Astrocyte (in vitro differentiated cells and primary cell): Measurements from ENCODE around the gene ARHGEF2. TPM values are rescaled to one million over a fixed set of nuclear protein-coding genes. Genes with fewer than 3 reads are reported as not detected.

Experiments
- DNase-seq: peaks from one replicate; pipeline ENCODE4 v3.0.0-alpha.2; 2010; ENCODE audit warnings: low read depth
- FAIRE-seq: peaks from 2 replicates; lab custom pipeline; 2011; peaks lifted over from hg19 to GRCh38; lab: Jason Lieb, UNC
- H2AFZ ChIP-seq: 2 replicates; pipeline ENCODE4 v1.6.0; 2012; ENCODE audit warnings: low read depth, low read length, inconsistent platforms
- H3K27ac ChIP-seq: 2 replicates; pipeline ENCODE4 v1.5.1; 2011; ENCODE audit warnings: low read depth, low read length, inconsistent platforms
- H3K27me3 ChIP-seq: 2 replicates; pipeline ENCODE4 v1.6.0; 2011; ENCODE audit warnings: low read length, inconsistent platforms; ENCODE audit not compliant: insufficient read depth
- H3K36me3 ChIP-seq: 2 replicates; pipeline ENCODE4 v1.5.1; 2011; ENCODE audit warnings: low read length, inconsistent platforms; ENCODE audit not compliant: insufficient read depth
- H3K4me1 ChIP-seq: 2 replicates; pipeline ENCODE4 v1.5.1; 2011; ENCODE audit warnings: low read length, inconsistent platforms; ENCODE audit not compliant: insufficient read depth
- H3K4me2 ChIP-seq: 2 replicates; pipeline ENCODE4 v1.6.0; 2012; ENCODE audit warnings: low read length, inconsistent platforms
- H3K4me3 ChIP-seq: 2 replicates; pipeline ENCODE4 v1.5.1; 2011; ENCODE audit warnings: low read depth, mild to moderate bottlenecking, low read length, inconsistent platforms; ENCODE audit not compliant: insufficient read depth
- H3K79me2 ChIP-seq: 2 replicates; pipeline ENCODE4 v1.6.0; 2012; ENCODE audit warnings: mild to moderate bottlenecking, low read length, inconsistent platforms; ENCODE audit not compliant: insufficient read depth
- H3K9ac ChIP-seq: 2 replicates; pipeline ENCODE4 v1.6.0; 2012; ENCODE audit warnings: mild to moderate bottlenecking, low read length, inconsistent platforms
- H3K9me3 ChIP-seq: 2 replicates; pipeline ENCODE4 v1.5.1; 2012; ENCODE audit warnings: low read depth, mild to moderate bottlenecking, low read length, inconsistent platforms; ENCODE audit not compliant: insufficient read depth
- H4K20me1 ChIP-seq: 2 replicates; pipeline ENCODE4 v1.6.0; 2012; ENCODE audit warnings: low read length, inconsistent platforms; ENCODE audit not compliant: insufficient read depth
- H3K27ac Mint-ChIP-seq: one replicate; pipeline ENCODE4 v1.8.0; 2021; ENCODE audit warnings: mild to moderate bottlenecking, mixed read lengths; ENCODE audit not compliant: unreplicated experiment
- H3K27me3 Mint-ChIP-seq: one replicate; pipeline ENCODE4 v1.8.0; 2021; ENCODE audit warnings: low read depth, mixed read lengths; ENCODE audit not compliant: unreplicated experiment
- H3K36me3 Mint-ChIP-seq: one replicate; pipeline ENCODE4 v1.8.0; 2021; ENCODE audit warnings: low read depth, mixed read lengths; ENCODE audit not compliant: unreplicated experiment
- H3K4me1 Mint-ChIP-seq: one replicate; pipeline ENCODE4 v1.8.0; 2021; ENCODE audit warnings: low read depth, mixed read lengths; ENCODE audit not compliant: unreplicated experiment
- H3K4me3 Mint-ChIP-seq: one replicate; pipeline ENCODE4 v1.8.0; 2021; ENCODE audit warnings: mild to moderate bottlenecking, moderate library complexity, mixed read lengths; ENCODE audit not compliant: unreplicated experiment
- H3K9me3 Mint-ChIP-seq: one replicate; pipeline ENCODE4 v1.8.0; 2021; ENCODE audit warnings: mild to moderate bottlenecking, mixed read lengths; ENCODE audit not compliant: unreplicated experiment
- EZH2 ChIP-seq: IDR thresholded peaks from 2 replicates; pipeline ENCODE4 v1.6.1; 2012; ENCODE audit warnings: mild to moderate bottlenecking, low read length, inconsistent platforms; ENCODE audit not compliant: insufficient read depth
- total RNA-seq: library from RNA; stranded (reverse); gene quantifications from 2 replicates; pipeline ENCODE4 v1.2.1, GENCODE V29; 2021
- TF ChIP-seq, protein P1 (sequence below): IDR thresholded peaks from 2 replicates; pipeline ENCODE4 v1.5.1; 2011; ENCODE audit warnings: low read depth, mild to moderate bottlenecking, inconsistent platforms, low read length, moderate library complexity; ENCODE audit not compliant: insufficient read depth

The ARHGEF2 gene
- total RNA-seq, 1 donor from 2014 or later = 99.3 TPM

DNA sequence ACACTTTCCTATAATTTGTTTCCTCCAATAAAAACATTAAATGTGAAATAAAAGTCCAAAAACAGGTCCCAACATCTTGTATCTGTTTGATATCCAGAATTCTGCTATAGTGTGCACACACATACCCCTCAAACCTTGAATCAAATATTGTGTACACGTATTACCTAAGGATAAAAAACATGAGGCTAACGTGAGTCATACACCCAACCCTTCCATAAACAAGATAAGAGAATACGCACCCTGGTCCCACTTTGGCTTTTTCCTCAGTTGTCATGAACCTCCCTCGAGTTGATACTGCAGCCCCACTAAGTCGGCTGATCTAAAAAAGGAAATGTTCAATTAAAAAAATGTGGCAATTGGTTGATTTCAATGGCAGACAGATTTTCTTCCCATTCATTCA lies 49.3 kb downstream of the ARHGEF2 start:
- peaks cover 18% of the 10 kb centered on the region for H3K4me1 Mint-ChIP-seq
- peak overlapping the region; percentile 49 for H3K4me2 ChIP-seq
- DNase-seq (peak; percentile 37), FAIRE-seq (no peak)
- H3K36me3 ChIP-seq = peaks cover 66% of the 10 kb centered on the region
- no peaks in the 10 kb centered on the region for H3K9me3 Mint-ChIP-seq
- H3K27me3 ChIP-seq = no peaks in the 10 kb centered on the region
- no peaks in the 10 kb centered on the region for H3K27me3 Mint-ChIP-seq
- peaks cover 74% of the 10 kb centered on the region for H4K20me1 ChIP-seq
- no peak overlapping the region for H2AFZ ChIP-seq
- H3K4me1 ChIP-seq = peaks cover 36% of the 10 kb centered on the region
- no peak overlapping the region for H3K4me3 ChIP-seq
- peaks cover 82% of the 10 kb centered on the region for H3K79me2 ChIP-seq
- H3K27ac Mint-ChIP-seq = no peak overlapping the region
- peaks cover 14% of the 10 kb centered on the region for H3K36me3 Mint-ChIP-seq
- H3K4me3 Mint-ChIP-seq = no peak overlapping the region
- H3K27ac ChIP-seq = peak overlapping the region; percentile 35
- no peaks in the 10 kb centered on the region for H3K9me3 ChIP-seq
- TF ChIP-seq EZH2 = no peak
- TF ChIP-seq, protein P1, sequence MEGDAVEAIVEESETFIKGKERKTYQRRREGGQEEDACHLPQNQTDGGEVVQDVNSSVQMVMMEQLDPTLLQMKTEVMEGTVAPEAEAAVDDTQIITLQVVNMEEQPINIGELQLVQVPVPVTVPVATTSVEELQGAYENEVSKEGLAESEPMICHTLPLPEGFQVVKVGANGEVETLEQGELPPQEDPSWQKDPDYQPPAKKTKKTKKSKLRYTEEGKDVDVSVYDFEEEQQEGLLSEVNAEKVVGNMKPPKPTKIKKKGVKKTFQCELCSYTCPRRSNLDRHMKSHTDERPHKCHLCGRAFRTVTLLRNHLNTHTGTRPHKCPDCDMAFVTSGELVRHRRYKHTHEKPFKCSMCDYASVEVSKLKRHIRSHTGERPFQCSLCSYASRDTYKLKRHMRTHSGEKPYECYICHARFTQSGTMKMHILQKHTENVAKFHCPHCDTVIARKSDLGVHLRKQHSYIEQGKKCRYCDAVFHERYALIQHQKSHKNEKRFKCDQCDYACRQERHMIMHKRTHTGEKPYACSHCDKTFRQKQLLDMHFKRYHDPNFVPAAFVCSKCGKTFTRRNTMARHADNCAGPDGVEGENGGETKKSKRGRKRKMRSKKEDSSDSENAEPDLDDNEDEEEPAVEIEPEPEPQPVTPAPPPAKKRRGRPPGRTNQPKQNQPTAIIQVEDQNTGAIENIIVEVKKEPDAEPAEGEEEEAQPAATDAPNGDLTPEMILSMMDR = no peak
- H3K9ac ChIP-seq = peak overlapping the region; percentile 18

DNA sequence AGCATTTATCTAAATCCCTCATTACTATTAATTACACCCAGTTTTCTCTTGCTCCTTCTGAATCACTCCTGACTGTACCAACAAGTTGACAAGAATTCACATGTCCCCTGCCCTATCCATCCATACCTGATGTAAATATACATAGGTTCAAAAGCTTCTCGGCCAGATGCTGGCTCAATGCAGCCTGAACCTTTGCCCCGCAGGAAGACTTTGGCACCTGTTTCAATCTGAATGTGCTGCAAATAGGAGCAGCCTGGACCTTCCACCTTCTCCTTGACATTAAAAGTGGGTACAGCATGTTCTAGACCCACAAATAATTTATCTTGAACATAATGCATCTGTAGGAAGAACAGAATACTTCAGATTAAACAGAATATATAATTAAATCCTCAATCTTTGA lies 52.8 kb downstream of the ARHGEF2 start:
- TF ChIP-seq, protein P1 = no peak
- TF ChIP-seq EZH2 = no peak
- H3K27ac Mint-ChIP-seq = peak overlapping the region; percentile 4
- Histone ChIP-seq H4K20me1 (peaks cover 75% of the 10 kb centered on the region), H3K9me3 (no peaks in the 10 kb centered on the region), H3K36me3 (peaks cover 81% of the 10 kb centered on the region), H3K9ac (no peak overlapping the region), H3K4me1 (peaks cover 10% of the 10 kb centered on the region), H3K27me3 (no peaks in the 10 kb centered on the region), H3K4me2 (no peak overlapping the region), H2AFZ (no peak overlapping the region), H3K79me2 (peaks cover 76% of the 10 kb centered on the region), H3K4me3 (no peak overlapping the region), H3K27ac (no peak overlapping the region)
- DNase-seq (no peak), FAIRE-seq (no peak)
- no peak overlapping the region for H3K4me3 Mint-ChIP-seq
- peaks cover 3% of the 10 kb centered on the region for H3K4me1 Mint-ChIP-seq
- no peaks in the 10 kb centered on the region for H3K27me3 Mint-ChIP-seq
- peaks cover 29% of the 10 kb centered on the region for H3K36me3 Mint-ChIP-seq
- H3K9me3 Mint-ChIP-seq = no peaks in the 10 kb centered on the region

DNA sequence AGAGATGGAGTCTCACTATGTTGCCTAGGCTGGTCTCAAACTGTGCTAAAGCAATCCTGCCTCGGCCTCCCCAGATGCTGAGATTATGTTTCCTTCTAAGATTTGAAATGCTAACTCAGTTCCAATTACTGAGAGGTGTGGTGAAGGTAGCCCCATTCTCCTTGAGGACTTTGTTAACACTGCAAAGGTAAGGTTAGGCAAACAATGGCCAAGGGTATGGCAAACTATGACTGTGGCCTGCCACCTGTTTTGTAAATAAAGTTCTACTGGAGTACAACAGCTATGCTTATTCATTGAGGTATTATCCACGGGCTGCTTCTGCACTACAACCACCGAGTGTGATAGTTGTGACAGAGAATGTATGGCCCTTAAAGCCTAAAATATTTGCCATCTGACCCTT lies 57.6 kb downstream of the ARHGEF2 start:
- Histone ChIP-seq H2AFZ (no peak overlapping the region), H4K20me1 (peaks cover 57% of the 10 kb centered on the region), H3K9ac (no peak overlapping the region), H3K79me2 (peaks cover 56% of the 10 kb centered on the region), H3K4me3 (no peak overlapping the region), H3K4me1 (no peaks in the 10 kb centered on the region), H3K27ac (no peak overlapping the region), H3K4me2 (no peak overlapping the region), H3K27me3 (no peaks in the 10 kb centered on the region), H3K36me3 (peaks cover 81% of the 10 kb centered on the region), H3K9me3 (no peaks in the 10 kb centered on the region)
- FAIRE-seq = no peak
- peaks cover 7% of the 10 kb centered on the region for H3K4me1 Mint-ChIP-seq
- H3K9me3 Mint-ChIP-seq = no peaks in the 10 kb centered on the region
- DNase-seq = no peak
- H3K27ac Mint-ChIP-seq = no peak overlapping the region
- no peaks in the 10 kb centered on the region for H3K27me3 Mint-ChIP-seq
- peaks cover 21% of the 10 kb centered on the region for H3K36me3 Mint-ChIP-seq
- no peak overlapping the region for H3K4me3 Mint-ChIP-seq
- TF ChIP-seq, protein P1 = no peak
- no peak for TF ChIP-seq EZH2
